ENCODE results near the gene ART1.
"Not testable (repeated sequence)": the region's sequence is repeated elsewhere in the genome, so short reads cannot be mapped to it uniquely, and the experiment has no call there.

The ART1 gene

GRCh38 chr11:3644817-3645235, at the start of gene ART1:
Gene ART1, plus strand, starts transcription at chr11:3645128. Its CDS starts 14,086 bp downstream, at chr11:3659214.
- peaks cover 8 to 14% of the 10 kb centered on the region in 2 donors for H3K4me1 ChIP-seq (ENCODE audit: control insufficient read depth in 1 of 2, insufficient read depth in 2 of 2, low read length in 2 of 2)
- no peaks in the 10 kb centered on the region for H3K9me3 ChIP-seq (ENCODE audit: control insufficient read depth in 1 of 2, low read length in 2 of 2)
- no peak within 1 kb of the TSS for H3K4me3 ChIP-seq (ENCODE audit: low read depth in 1 of 2, low read length in 2 of 2)
- no peaks in the 10 kb centered on the region for H3K36me3 ChIP-seq (ENCODE audit: control insufficient read depth in 1 of 2, insufficient read depth in 2 of 2, low read length in 2 of 2)
- peaks cover 10% of the 10 kb centered on the region in 2 donors for H3K27me3 ChIP-seq (ENCODE audit: control insufficient read depth in 1 of 2, insufficient read depth in 2 of 2, low read length in 2 of 2)
- no peak within 1 kb of the TSS for H3K9ac ChIP-seq (ENCODE audit: low read depth in 1 of 2, low read length in 2 of 2)
- H3K27ac ChIP-seq (ENCODE audit: low read depth, low read length), result no peak within 1 kb of the TSS

- not testable (repeated sequence) for H3K27ac ChIP-seq (ENCODE audit: low read depth, low read length); H3K36me3 ChIP-seq (ENCODE audit: control insufficient read depth in 1 of 2, insufficient read depth in 2 of 2, low read length in 2 of 2); H3K4me1 ChIP-seq (ENCODE audit: control insufficient read depth in 1 of 2, insufficient read depth in 2 of 2, low read length in 2 of 2); H3K27me3 ChIP-seq (ENCODE audit: control insufficient read depth in 1 of 2, insufficient read depth in 2 of 2, low read length in 2 of 2); H3K4me3 ChIP-seq (ENCODE audit: low read depth in 1 of 2, low read length in 2 of 2); H3K9me3 ChIP-seq (ENCODE audit: control insufficient read depth in 1 of 2, low read length in 2 of 2); H3K9ac ChIP-seq (ENCODE audit: low read depth in 1 of 2, low read length in 2 of 2)
Observed at GRCh38 chr11:3597743-3598142, 47.2 kb upstream of the ART1 start.

GRCh38 chr11:3600201-3600600, 44.7 kb upstream of the ART1 start:
- H3K9ac ChIP-seq (ENCODE audit: low read depth in 1 of 2, low read length in 2 of 2); H3K27ac ChIP-seq (ENCODE audit: low read depth, low read length); H3K27me3 ChIP-seq (ENCODE audit: control insufficient read depth in 1 of 2, insufficient read depth in 2 of 2, low read length in 2 of 2): not testable (repeated sequence)

GRCh38 chr11:3604167-3604566, 40.8 kb upstream of the ART1 start:
- no peak overlapping the region for H3K9ac ChIP-seq (ENCODE audit: low read depth in 1 of 2, low read length in 2 of 2)
- no peak overlapping the region for H3K27ac ChIP-seq (ENCODE audit: low read depth, low read length)

More at GRCh38 chr11:3600201-3600600, 44.7 kb upstream of the ART1 start:
- not testable (repeated sequence) for H3K36me3 ChIP-seq (ENCODE audit: control insufficient read depth in 1 of 2, insufficient read depth in 2 of 2, low read length in 2 of 2); H3K9me3 ChIP-seq (ENCODE audit: control insufficient read depth in 1 of 2, low read length in 2 of 2); H3K4me3 ChIP-seq (ENCODE audit: low read depth in 1 of 2, low read length in 2 of 2); H3K4me1 ChIP-seq (ENCODE audit: control insufficient read depth in 1 of 2, insufficient read depth in 2 of 2, low read length in 2 of 2)

GRCh38 chr11:3605283-3605662, 39.7 kb upstream of the ART1 start:
- Histone ChIP-seq H3K27ac (ENCODE audit: low read depth, low read length) (no peak overlapping the region), H3K4me3 (ENCODE audit: low read depth in 1 of 2, low read length in 2 of 2) (peak overlapping the region in 1 of 2 donors; percentile 2), H3K9ac (ENCODE audit: low read depth in 1 of 2, low read length in 2 of 2) (no peak overlapping the region), H3K27me3 (ENCODE audit: control insufficient read depth in 1 of 2, insufficient read depth in 2 of 2, low read length in 2 of 2) (no peaks in the 10 kb centered on the region), H3K4me1 (ENCODE audit: control insufficient read depth in 1 of 2, insufficient read depth in 2 of 2, low read length in 2 of 2) (peaks cover 0 to 4% of the 10 kb centered on the region in 2 donors), H3K36me3 (ENCODE audit: control insufficient read depth in 1 of 2, insufficient read depth in 2 of 2, low read length in 2 of 2) (no peaks in the 10 kb centered on the region), H3K9me3 (ENCODE audit: control insufficient read depth in 1 of 2, low read length in 2 of 2) (no peaks in the 10 kb centered on the region)

More at GRCh38 chr11:3604167-3604566, 40.8 kb upstream of the ART1 start:
- no peaks in the 10 kb centered on the region for H3K36me3 ChIP-seq (ENCODE audit: control insufficient read depth in 1 of 2, insufficient read depth in 2 of 2, low read length in 2 of 2)
- no peak overlapping the region for H3K4me3 ChIP-seq (ENCODE audit: low read depth in 1 of 2, low read length in 2 of 2)
- no peaks in the 10 kb centered on the region for H3K9me3 ChIP-seq (ENCODE audit: control insufficient read depth in 1 of 2, low read length in 2 of 2)
- H3K4me1 ChIP-seq (ENCODE audit: control insufficient read depth in 1 of 2, insufficient read depth in 2 of 2, low read length in 2 of 2), result peaks cover 0 to 4% of the 10 kb centered on the region in 2 donors
- H3K27me3 ChIP-seq (ENCODE audit: control insufficient read depth in 1 of 2, insufficient read depth in 2 of 2, low read length in 2 of 2), result no peaks in the 10 kb centered on the region

- H3K4me3 ChIP-seq (ENCODE audit: low read depth in 1 of 2, low read length in 2 of 2), result no peak overlapping the region
- no peaks in the 10 kb centered on the region for H3K36me3 ChIP-seq (ENCODE audit: control insufficient read depth in 1 of 2, insufficient read depth in 2 of 2, low read length in 2 of 2)
- no peaks in the 10 kb centered on the region for H3K27me3 ChIP-seq (ENCODE audit: control insufficient read depth in 1 of 2, insufficient read depth in 2 of 2, low read length in 2 of 2)
- peaks cover 0 to 4% of the 10 kb centered on the region in 2 donors for H3K4me1 ChIP-seq (ENCODE audit: control insufficient read depth in 1 of 2, insufficient read depth in 2 of 2, low read length in 2 of 2)
- H3K9me3 ChIP-seq (ENCODE audit: control insufficient read depth in 1 of 2, low read length in 2 of 2), result no peaks in the 10 kb centered on the region
- H3K9ac ChIP-seq (ENCODE audit: low read depth in 1 of 2, low read length in 2 of 2), result no peak overlapping the region
- H3K27ac ChIP-seq (ENCODE audit: low read depth, low read length), result no peak overlapping the region
Observed at GRCh38 chr11:3605771-3606203, 39.1 kb upstream of the ART1 start.

GRCh38 chr11:3609416-3610265, 35.3 kb upstream of the ART1 start:
- Histone ChIP-seq H3K36me3 (ENCODE audit: control insufficient read depth in 1 of 2, insufficient read depth in 2 of 2, low read length in 2 of 2) (no peaks in the 10 kb centered on the region), H3K9me3 (ENCODE audit: control insufficient read depth in 1 of 2, low read length in 2 of 2) (peaks cover 0 to 6% of the 10 kb centered on the region in 2 donors), H3K27me3 (ENCODE audit: control insufficient read depth in 1 of 2, insufficient read depth in 2 of 2, low read length in 2 of 2) (no peaks in the 10 kb centered on the region), H3K4me3 (ENCODE audit: low read depth in 1 of 2, low read length in 2 of 2) (no peak overlapping the region), H3K4me1 (ENCODE audit: control insufficient read depth in 1 of 2, insufficient read depth in 2 of 2, low read length in 2 of 2) (peaks cover 0 to 4% of the 10 kb centered on the region in 2 donors), H3K9ac (ENCODE audit: low read depth in 1 of 2, low read length in 2 of 2) (no peak overlapping the region), H3K27ac (ENCODE audit: low read depth, low read length) (no peak overlapping the region)

GRCh38 chr11:3610846-3611245, 34.1 kb upstream of the ART1 start:
- peaks cover 0 to 6% of the 10 kb centered on the region in 2 donors for H3K9me3 ChIP-seq (ENCODE audit: control insufficient read depth in 1 of 2, low read length in 2 of 2)

GRCh38 chr11:3611976-3612678, 32.8 kb upstream of the ART1 start:
- Histone ChIP-seq H3K36me3 (ENCODE audit: control insufficient read depth in 1 of 2, insufficient read depth in 2 of 2, low read length in 2 of 2) (no peaks in the 10 kb centered on the region), H3K9ac (ENCODE audit: low read depth in 1 of 2, low read length in 2 of 2) (no peak overlapping the region), H3K27me3 (ENCODE audit: control insufficient read depth in 1 of 2, insufficient read depth in 2 of 2, low read length in 2 of 2) (no peaks in the 10 kb centered on the region), H3K9me3 (ENCODE audit: control insufficient read depth in 1 of 2, low read length in 2 of 2) (peaks cover 0 to 6% of the 10 kb centered on the region in 2 donors), H3K4me3 (ENCODE audit: low read depth in 1 of 2, low read length in 2 of 2) (no peak overlapping the region), H3K4me1 (ENCODE audit: control insufficient read depth in 1 of 2, insufficient read depth in 2 of 2, low read length in 2 of 2) (peaks cover 0 to 4% of the 10 kb centered on the region in 2 donors), H3K27ac (ENCODE audit: low read depth, low read length) (no peak overlapping the region)

More at GRCh38 chr11:3610846-3611245, 34.1 kb upstream of the ART1 start:
- Histone ChIP-seq H3K9ac (ENCODE audit: low read depth in 1 of 2, low read length in 2 of 2) (no peak overlapping the region), H3K4me3 (ENCODE audit: low read depth in 1 of 2, low read length in 2 of 2) (no peak overlapping the region), H3K27ac (ENCODE audit: low read depth, low read length) (no peak overlapping the region), H3K36me3 (ENCODE audit: control insufficient read depth in 1 of 2, insufficient read depth in 2 of 2, low read length in 2 of 2) (no peaks in the 10 kb centered on the region), H3K4me1 (ENCODE audit: control insufficient read depth in 1 of 2, insufficient read depth in 2 of 2, low read length in 2 of 2) (no peaks in the 10 kb centered on the region), H3K27me3 (ENCODE audit: control insufficient read depth in 1 of 2, insufficient read depth in 2 of 2, low read length in 2 of 2) (no peaks in the 10 kb centered on the region)

All from duodenal mucosa (tissue), 2 donors.